ENCODE measurements around the gene SLC36A3.

DNA sequence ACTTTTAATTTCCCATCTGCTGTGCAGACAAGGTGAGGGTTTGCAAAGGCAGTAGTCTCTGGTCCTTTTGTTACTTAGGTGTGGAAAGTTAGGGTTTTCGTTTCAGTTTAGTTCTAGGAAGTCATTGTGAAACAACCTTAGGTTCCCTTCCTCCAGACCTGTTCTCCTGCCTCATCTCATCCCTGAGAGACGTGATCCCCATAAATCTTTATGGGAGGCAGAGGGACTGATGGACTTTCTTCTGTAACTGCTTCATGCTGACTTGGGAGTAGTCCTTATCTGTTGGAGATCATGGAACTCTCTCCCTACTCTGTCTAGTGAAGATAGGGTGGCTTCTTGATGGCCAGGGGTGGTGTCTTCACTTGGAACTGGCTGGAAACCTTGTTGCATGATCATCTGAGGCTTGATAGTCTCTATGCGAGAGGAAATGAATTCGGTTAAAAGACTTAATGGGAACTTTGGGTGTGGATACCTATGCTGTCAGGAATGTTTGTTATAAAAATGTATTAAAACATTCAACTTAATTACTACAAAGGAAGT, 57.8 kb downstream of the SLC36A3 start:
- TF ChIP-seq JUND (IDR thresholded peaks at IDR 0.05; ENCODE audit: low read length) (no peak), CTCF (IDR thresholded peaks at IDR 0.05; ENCODE audit: control extremely low read depth in 1 of 3, insufficient read depth in 1 of 3, low read depth in 1 of 3, low read length in 3 of 3) (no peak), CHD2 (IDR thresholded peaks at IDR 0.05; ENCODE audit: low read length) (no peak), POLR2A (IDR thresholded peaks at IDR 0.05; ENCODE audit: control extremely low read depth in 1 of 2, low read depth in 2 of 2, low read length in 2 of 2) (no peak), CREB1 (IDR thresholded peaks at IDR 0.05) (no peak), EZH2 (IDR thresholded peaks at IDR 0.05; ENCODE audit: low read depth, low read length, severe bottlenecking) (no peak), FOSL1 (IDR thresholded peaks at IDR 0.05; ENCODE audit: insufficient read depth, low read depth, low read length) (no peak), ATF3 (IDR thresholded peaks at IDR 0.05; ENCODE audit: insufficient read depth, low read depth, low read length) (no peak), CTBP2 (IDR thresholded peaks at IDR 0.05; ENCODE audit: borderline replicate concordance, insufficient read depth, insufficient read length, low read length) (no peak), KDM5A (IDR thresholded peaks at IDR 0.05; ENCODE audit: low read length) (no peak), RXRA (IDR thresholded peaks at IDR 0.05; ENCODE audit: insufficient read depth, low read depth, low read length) (no peak), RFX5 (IDR thresholded peaks at IDR 0.05; ENCODE audit: borderline replicate concordance, low read depth, low read length) (no peak), POU5F1 (IDR thresholded peaks at IDR 0.05; ENCODE audit: low read depth, low read length) (no peak)
- TF ChIP-seq, protein P1, sequence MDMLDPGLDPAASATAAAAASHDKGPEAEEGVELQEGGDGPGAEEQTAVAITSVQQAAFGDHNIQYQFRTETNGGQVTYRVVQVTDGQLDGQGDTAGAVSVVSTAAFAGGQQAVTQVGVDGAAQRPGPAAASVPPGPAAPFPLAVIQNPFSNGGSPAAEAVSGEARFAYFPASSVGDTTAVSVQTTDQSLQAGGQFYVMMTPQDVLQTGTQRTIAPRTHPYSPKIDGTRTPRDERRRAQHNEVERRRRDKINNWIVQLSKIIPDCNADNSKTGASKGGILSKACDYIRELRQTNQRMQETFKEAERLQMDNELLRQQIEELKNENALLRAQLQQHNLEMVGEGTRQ (IDR thresholded peaks at IDR 0.05; ENCODE audit: low read length): no peak

Data from H1 (cell line).